Measurements from ENCODE around the gene PTPRD. TPM values are rescaled to one million over a fixed set of nuclear protein-coding genes. Genes with fewer than 3 reads are reported as not detected.

Gene PTPRD
- total RNA-seq, 1 donor from 2014 or later: not detected

GRCh38 chr9:8666060-8666459 lies 1946.7 kb downstream of the PTPRD start:
- intact Hi-C loops (cut with micrococcal nuclease): no loop called here

GRCh38 chr9:8660383-8660782 lies 1952.4 kb downstream of the PTPRD start:
- intact Hi-C loops (cut with micrococcal nuclease): no loop called here

- intact Hi-C loops (cut with micrococcal nuclease): no loop called here
These were observed 1953.7 kb downstream of the PTPRD start for GRCh38 chr9:8659108-8659507.

DNA sequence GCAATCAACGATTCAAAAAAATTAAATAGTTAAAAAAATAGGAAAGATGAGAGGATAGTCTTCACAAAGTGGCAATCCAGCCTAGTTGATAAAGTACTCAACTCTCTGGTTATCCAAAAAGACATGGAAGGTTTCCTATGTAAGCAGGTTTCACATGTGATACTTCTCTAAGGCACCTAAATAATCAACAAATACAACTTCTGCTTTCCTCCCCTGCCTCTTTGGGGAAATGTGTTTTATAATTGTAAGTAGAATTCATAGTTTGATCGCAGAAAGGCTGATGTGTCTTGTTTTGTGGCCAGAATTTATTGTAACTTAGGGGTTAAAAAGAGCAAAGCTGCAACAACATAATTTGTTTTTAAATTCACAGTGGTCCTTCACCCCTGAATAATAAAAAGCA lies 1957.7 kb downstream of the PTPRD start:
- intact Hi-C loops (cut with micrococcal nuclease): no loop called here

DNA sequence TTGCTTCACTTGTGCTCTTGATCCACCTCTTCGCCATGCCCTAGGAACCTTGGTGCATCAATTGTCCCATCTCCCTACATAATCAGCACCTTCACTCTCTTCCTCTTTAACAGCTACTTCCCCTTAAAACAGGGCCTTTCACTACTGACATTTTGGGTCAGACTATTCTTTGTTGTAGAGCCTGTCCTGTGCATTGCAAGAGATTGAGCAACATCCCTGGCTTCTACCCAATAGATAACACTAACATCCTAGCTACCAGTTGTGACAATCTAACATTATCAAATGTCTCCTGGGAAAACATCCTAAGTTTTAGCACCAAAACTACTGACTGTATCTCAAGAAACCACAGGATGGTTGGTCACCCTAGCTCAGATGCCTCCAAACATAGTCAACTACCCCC lies 1958.9 kb downstream of the PTPRD start:
- intact Hi-C loops (cut with micrococcal nuclease): no loop called here

DNA sequence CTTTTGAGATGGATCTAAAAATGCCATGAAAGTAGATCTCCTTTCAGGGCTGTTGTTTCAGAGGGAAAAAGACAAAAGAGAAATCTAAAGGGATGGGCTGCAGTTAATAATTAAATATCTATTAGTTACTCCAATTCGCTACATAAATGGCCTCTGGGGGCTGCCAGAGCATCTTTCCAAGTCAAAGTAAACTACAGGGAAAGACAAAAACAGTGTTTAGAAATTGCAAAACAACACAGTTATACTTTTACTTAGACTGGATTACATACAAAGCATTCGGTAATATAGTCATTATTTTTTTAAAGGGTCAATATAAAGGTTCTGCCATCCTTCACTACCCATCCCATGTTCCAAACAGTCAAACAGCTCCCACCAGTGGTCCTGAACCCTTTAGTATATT lies 1959.7 kb downstream of the PTPRD start:
- intact Hi-C loops (cut with micrococcal nuclease): no loop called here

GRCh38 chr9:8652255-8652654 lies 1960.5 kb downstream of the PTPRD start:
- intact Hi-C loops (cut with micrococcal nuclease): no loop called here

- intact Hi-C loops (cut with micrococcal nuclease): no loop called here
These were observed 1961.0 kb downstream of the PTPRD start for GRCh38 chr9:8651846-8652215.

GRCh38 chr9:8651070-8651845 lies 1961.5 kb downstream of the PTPRD start:
- intact Hi-C loops (cut with micrococcal nuclease): no loop called here

DNA sequence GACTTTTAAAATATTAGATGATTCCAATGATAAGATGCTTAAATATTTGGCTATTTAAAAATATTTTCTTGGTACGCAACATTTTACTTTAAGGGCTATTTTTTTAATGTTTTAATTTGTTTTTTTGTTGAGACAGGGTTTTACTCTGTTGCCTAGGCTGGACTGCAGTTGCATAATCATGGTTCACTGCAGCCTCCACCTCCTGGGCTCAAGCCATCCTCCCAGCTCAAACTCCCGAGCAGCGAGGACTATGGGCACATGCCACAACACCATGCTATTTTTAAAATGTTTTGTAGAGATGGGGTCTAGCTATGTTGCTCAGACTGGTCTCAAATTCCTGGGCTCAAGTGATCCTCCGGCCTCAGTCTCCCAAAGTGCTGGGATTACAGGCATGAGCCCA lies 1963.0 kb downstream of the PTPRD start:
- intact Hi-C loops (cut with micrococcal nuclease): no loop called here

GRCh38 chr9:8649160-8649559 lies 1963.6 kb downstream of the PTPRD start:
- intact Hi-C loops (cut with micrococcal nuclease): no loop called here

DNA sequence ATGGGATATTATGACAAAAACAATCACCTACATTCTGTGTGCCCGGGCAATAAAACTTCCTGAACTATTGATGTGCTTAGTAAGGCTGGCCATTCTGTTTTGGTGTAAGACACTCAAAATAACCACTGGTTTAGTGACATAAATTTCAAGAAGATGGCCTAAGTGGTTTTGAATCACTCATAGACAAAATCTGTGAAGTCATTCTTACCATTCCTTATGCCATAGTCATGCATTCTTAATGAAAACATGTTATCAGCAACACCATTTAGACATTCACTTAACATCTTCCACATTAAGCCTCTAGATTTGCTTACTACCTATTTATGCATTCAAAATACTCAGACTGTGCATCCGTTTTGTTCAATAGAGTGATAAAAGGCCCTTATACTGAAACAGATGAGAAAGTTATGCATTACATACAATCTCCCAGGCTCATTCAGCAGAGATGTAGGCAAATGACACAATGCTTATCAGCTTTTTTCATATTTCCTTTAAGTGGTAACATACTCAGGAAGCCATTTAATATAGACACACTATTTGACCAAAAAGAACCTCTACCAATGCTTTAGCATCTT lies 1964.4 kb downstream of the PTPRD start:
- intact Hi-C loops (cut with micrococcal nuclease): no loop called here

DNA sequence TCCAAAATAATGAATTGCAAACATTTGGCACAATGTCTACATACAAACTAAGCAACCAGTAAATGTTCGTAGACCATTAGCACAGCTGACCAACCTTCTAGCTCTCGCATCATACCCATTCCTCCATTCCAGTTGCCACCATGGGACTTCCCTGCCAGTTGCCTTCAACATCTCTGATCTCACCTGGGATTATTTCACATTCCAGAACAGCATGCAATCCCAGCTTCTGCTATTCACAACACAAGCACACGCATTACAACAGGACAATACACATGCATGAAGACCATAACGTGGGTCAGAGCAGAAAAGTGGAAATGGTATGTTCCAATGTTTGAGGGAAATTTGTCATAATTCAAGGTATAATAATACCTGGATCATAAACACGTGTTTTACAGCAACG lies 1965.0 kb downstream of the PTPRD start:
- intact Hi-C loops (cut with micrococcal nuclease): no loop called here

DNA sequence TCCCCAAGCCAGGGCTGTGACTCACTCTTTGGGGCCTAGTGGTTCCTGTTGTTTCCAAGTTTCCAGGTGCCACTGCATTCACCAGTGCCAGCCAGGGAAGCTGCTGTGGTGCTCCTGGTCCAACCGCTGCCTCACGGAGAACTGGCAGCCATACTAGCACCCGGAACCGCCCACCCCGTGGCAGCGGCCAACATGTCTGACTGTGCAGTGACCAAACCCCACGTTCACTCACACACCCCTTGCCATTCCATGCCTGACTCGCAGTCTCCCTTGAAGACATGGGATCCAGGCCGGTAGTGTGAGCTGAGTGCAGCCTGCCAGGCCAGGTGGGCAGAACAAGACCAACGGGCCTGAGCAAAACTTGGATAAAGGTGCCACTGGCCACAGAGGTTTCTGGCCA lies 1968.2 kb downstream of the PTPRD start:
- intact Hi-C loops (cut with micrococcal nuclease): no loop called here

GRCh38 chr9:8643896-8644295 lies 1968.9 kb downstream of the PTPRD start:
- intact Hi-C loops (cut with micrococcal nuclease): no loop called here

DNA sequence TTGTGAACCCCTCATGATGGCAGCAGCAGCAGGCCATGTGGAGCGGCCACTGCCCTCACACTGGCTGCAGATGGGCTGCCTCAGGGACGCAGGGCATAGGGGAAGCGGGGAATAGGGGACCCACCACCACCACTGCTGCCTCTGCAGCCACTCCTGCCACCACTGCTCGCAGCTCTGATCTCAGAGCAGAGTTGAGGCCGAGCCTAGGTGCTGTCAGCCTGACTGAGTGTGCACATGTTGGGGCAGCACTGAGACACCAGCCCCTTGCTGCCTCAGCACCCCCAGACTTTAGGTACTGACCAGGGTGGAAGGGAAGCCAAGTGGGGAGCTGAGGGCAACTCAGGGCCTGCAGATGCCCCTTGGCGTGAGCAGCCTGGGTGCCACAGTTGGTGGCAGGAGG lies 1969.3 kb downstream of the PTPRD start:
- intact Hi-C loops (cut with micrococcal nuclease): no loop called here

DNA sequence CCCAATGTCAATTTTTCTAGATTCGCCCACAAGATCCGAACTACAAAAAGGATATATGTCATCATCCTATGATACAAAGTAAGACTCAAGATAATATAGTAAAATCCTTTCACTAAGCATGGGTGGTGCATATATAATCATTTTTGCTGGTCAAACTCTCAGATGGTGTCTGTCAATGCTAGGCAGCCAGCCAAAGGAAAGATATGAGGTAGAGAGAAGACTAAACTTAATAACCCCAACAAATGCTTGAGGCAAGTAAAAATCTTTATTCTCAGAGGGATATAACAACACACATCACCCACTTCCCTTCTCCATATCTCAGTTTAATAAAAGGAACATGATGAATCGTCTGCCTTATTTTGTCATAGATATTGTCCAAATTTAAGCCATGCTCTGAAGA lies 1972.0 kb downstream of the PTPRD start:
- intact Hi-C loops (cut with micrococcal nuclease): no loop called here

DNA sequence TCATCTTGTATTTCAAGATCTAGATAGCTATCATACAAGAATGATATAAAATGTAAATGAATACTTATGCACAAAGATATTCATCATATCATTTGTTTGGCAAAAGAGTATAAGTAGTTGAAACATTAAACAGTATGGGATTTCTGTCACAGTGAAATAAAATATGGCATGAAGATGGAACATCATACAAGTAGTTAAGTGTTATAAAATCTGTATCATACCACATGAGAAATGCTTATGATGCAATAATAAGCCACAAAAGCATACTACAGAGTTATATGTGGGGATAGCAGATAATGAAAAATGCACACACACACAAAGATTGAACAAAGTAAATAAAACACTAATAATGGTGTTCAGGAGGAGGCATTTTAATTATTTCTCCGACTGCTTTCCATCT lies 1975.2 kb downstream of the PTPRD start:
- intact Hi-C loops (cut with micrococcal nuclease): no loop called here

DNA sequence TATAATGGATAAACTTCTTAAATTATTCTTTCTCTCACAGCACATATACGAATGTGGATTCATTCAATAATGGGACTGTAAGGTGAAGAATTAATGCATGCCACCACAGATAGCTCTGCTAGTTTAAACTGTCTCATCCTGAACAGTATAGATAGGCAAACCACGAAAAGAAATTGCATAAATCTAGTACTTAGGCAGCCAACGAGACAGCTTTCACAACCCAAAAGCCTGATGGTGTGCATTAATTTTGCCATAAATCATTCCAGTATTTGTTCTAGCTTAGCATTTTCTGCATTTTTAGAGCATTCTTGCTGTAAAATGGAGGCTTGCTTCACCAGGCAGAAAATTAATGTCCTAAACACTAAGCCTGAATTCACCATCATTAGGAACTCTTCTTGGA lies 1979.0 kb downstream of the PTPRD start:
- intact Hi-C loops (cut with micrococcal nuclease): no loop called here

- intact Hi-C loops (cut with micrococcal nuclease): no loop called here
These were observed 1980.3 kb downstream of the PTPRD start for GRCh38 chr9:8632493-8632892.

DNA sequence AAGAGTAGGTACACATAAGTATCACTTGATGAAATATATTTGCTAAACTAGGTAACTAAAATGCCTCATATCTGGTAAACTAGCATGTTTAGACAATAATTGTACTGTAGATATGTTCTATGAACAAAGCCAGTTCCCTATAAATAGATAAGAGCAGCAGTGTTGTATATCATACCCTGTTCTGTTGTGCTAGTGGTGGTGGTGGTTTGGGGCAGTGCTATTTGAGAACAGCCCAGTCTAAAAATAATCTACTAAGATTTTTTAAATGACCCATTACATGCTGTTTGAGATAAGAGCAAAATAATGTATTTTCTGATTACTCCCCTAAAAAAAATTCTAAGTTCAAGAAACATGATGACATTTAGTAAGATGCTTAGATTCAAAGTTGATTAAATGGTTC lies 1984.0 kb downstream of the PTPRD start:
- intact Hi-C loops (cut with micrococcal nuclease): no loop called here

- intact Hi-C loops (cut with micrococcal nuclease): no loop called here
These were observed 1984.7 kb downstream of the PTPRD start for GRCh38 chr9:8627976-8628679.

GRCh38 chr9:8622871-8623270 lies 1989.9 kb downstream of the PTPRD start:
- intact Hi-C loops (cut with micrococcal nuclease): no loop called here

All from T-helper 1 cell treated with Interleukin-12 subunit alpha and Interleukin-12 subunit beta and Interleukin-4 antibody, amounts not matched to agents 30 ng/mL and 1 ng/mL, for 36 hours (primary cell).